Stimulated activated naive CD8-positive, alpha-beta T cell treated with anti-CD3 and anti-CD28 coated beads, Interleukin-15, amount 100 ng/mL, for 72 hours (primary cell): ENCODE results near the gene THBS4.

Experiments
- ATAC-seq: fragments of 150-1000 bp; cut with Tn5 transposase; 2 replicates; pipeline ENCODE4 v1.10.0; 2021; ENCODE audit warnings: mild to moderate bottlenecking, moderate library complexity
- DNase-seq, 2 donors: peaks; one replicate each; pipeline ENCODE4 v3.0.0; 2021 to 2022
- H3K27ac Mint-ChIP-seq, 2 donors: one replicate each; pipeline ENCODE4 v1.8.0; 2022; ENCODE audit warnings: mild to moderate bottlenecking in 2 of 2, mixed read lengths in 2 of 2, moderate library complexity in 2 of 2
- H3K27me3 Mint-ChIP-seq: one replicate; pipeline ENCODE4 v1.8.0; 2022; ENCODE audit warnings: mixed read lengths
- H3K4me1 Mint-ChIP-seq: one replicate; pipeline ENCODE4 v1.8.0; 2022; ENCODE audit warnings: mild to moderate bottlenecking, mixed read lengths
- H3K4me3 Mint-ChIP-seq, 2 donors: one replicate each; pipeline ENCODE4 v1.8.0; 2022; ENCODE audit warnings: mild to moderate bottlenecking in 2 of 2, mixed read lengths in 2 of 2, moderate library complexity in 1 of 2
- H3K9me3 Mint-ChIP-seq, 2 donors: one replicate each; pipeline ENCODE4 v1.8.0; 2022; ENCODE audit warnings: mixed read lengths in 2 of 2

THBS4 gene

GRCh38 chr5:80064124-80064523 lies 29.0 kb downstream of the THBS4 start:
- H3K9me3 Mint-ChIP-seq, result peaks cover 0 to 4% of the 10 kb centered on the region in 2 donors
- peaks cover 12% of the 10 kb centered on the region for H3K4me1 Mint-ChIP-seq
- DNase-seq, result no peak
- no peak overlapping the region for H3K4me3 Mint-ChIP-seq
- no peak overlapping the region for H3K27ac Mint-ChIP-seq
- no peak for ATAC-seq
- H3K27me3 Mint-ChIP-seq, result no peaks in the 10 kb centered on the region

- ATAC-seq, result no peak
Measured at GRCh38 chr5:80067016-80067415, 31.9 kb downstream of the THBS4 start.

GRCh38 chr5:80067531-80068245 lies 32.5 kb downstream of the THBS4 start:
- Mint-ChIP-seq H3K4me3 (no peak overlapping the region), H3K27me3 (no peaks in the 10 kb centered on the region), H3K9me3 (peaks cover 0 to 4% of the 10 kb centered on the region in 2 donors), H3K4me1 (no peaks in the 10 kb centered on the region), H3K27ac (no peak overlapping the region)
- no peak for DNase-seq
- ATAC-seq, result no peak

More at GRCh38 chr5:80067016-80067415, 31.9 kb downstream of the THBS4 start:
- Mint-ChIP-seq H3K27ac (no peak overlapping the region), H3K4me3 (no peak overlapping the region), H3K9me3 (peaks cover 0 to 4% of the 10 kb centered on the region in 2 donors), H3K27me3 (no peaks in the 10 kb centered on the region), H3K4me1 (no peaks in the 10 kb centered on the region)
- no peak for DNase-seq

GRCh38 chr5:80068246-80068636 lies 33.1 kb downstream of the THBS4 start:
- H3K9me3 Mint-ChIP-seq, result peaks cover 0 to 4% of the 10 kb centered on the region in 2 donors
- ATAC-seq (no peak), DNase-seq (no peak)
- no peak overlapping the region for H3K27ac Mint-ChIP-seq
- no peaks in the 10 kb centered on the region for H3K27me3 Mint-ChIP-seq
- no peaks in the 10 kb centered on the region for H3K4me1 Mint-ChIP-seq
- H3K4me3 Mint-ChIP-seq, result no peak overlapping the region

GRCh38 chr5:80068775-80069174 lies 33.6 kb downstream of the THBS4 start:
- no peak overlapping the region for H3K4me3 Mint-ChIP-seq
- ATAC-seq (no peak), DNase-seq (no peak)
- H3K27ac Mint-ChIP-seq, result no peak overlapping the region
- H3K4me1 Mint-ChIP-seq, result no peaks in the 10 kb centered on the region
- no peaks in the 10 kb centered on the region for H3K27me3 Mint-ChIP-seq
- no peaks in the 10 kb centered on the region for H3K9me3 Mint-ChIP-seq

GRCh38 chr5:80069251-80069800 lies 34.2 kb downstream of the THBS4 start:
- DNase-seq, result no peak
- H3K27me3 Mint-ChIP-seq, result no peaks in the 10 kb centered on the region
- no peak overlapping the region for H3K27ac Mint-ChIP-seq
- no peak for ATAC-seq
- H3K4me1 Mint-ChIP-seq, result no peaks in the 10 kb centered on the region
- H3K4me3 Mint-ChIP-seq, result no peak overlapping the region
- H3K9me3 Mint-ChIP-seq, result no peaks in the 10 kb centered on the region

- no peaks in the 10 kb centered on the region for H3K27me3 Mint-ChIP-seq
Measured at GRCh38 chr5:80069918-80070318, 34.8 kb downstream of the THBS4 start.

GRCh38 chr5:80070338-80071056 lies 35.3 kb downstream of the THBS4 start:
- H3K9me3 Mint-ChIP-seq, result no peaks in the 10 kb centered on the region
- ATAC-seq (no peak), DNase-seq (no peak)
- H3K4me1 Mint-ChIP-seq, result no peaks in the 10 kb centered on the region
- no peaks in the 10 kb centered on the region for H3K27me3 Mint-ChIP-seq
- peak overlapping the region; percentile 10 to 77 for H3K27ac Mint-ChIP-seq
- no peak overlapping the region for H3K4me3 Mint-ChIP-seq

More at GRCh38 chr5:80069918-80070318, 34.8 kb downstream of the THBS4 start:
- no peaks in the 10 kb centered on the region for H3K9me3 Mint-ChIP-seq
- peak overlapping the region; percentile 10 to 77 for H3K27ac Mint-ChIP-seq
- ATAC-seq (no peak), DNase-seq (no peak)
- no peak overlapping the region for H3K4me3 Mint-ChIP-seq
- no peaks in the 10 kb centered on the region for H3K4me1 Mint-ChIP-seq

- H3K4me3 Mint-ChIP-seq, result no peak overlapping the region
- no peaks in the 10 kb centered on the region for H3K9me3 Mint-ChIP-seq
- H3K27me3 Mint-ChIP-seq, result no peaks in the 10 kb centered on the region
- no peak overlapping the region for H3K27ac Mint-ChIP-seq
- no peaks in the 10 kb centered on the region for H3K4me1 Mint-ChIP-seq
- ATAC-seq (no peak), DNase-seq (no peak)
Measured at GRCh38 chr5:80071510-80072021, 36.4 kb downstream of the THBS4 start.

- no peaks in the 10 kb centered on the region for H3K4me1 Mint-ChIP-seq
- H3K27me3 Mint-ChIP-seq, result no peaks in the 10 kb centered on the region
- no peaks in the 10 kb centered on the region for H3K9me3 Mint-ChIP-seq
- H3K4me3 Mint-ChIP-seq, result no peak overlapping the region
- no peak overlapping the region for H3K27ac Mint-ChIP-seq
- ATAC-seq, result no peak
- no peak for DNase-seq
Measured at GRCh38 chr5:80072103-80073073, 37.2 kb downstream of the THBS4 start.

GRCh38 chr5:80076131-80077050 lies 41.2 kb downstream of the THBS4 start:
- Mint-ChIP-seq H3K4me1 (no peaks in the 10 kb centered on the region), H3K27ac (peak overlapping the region in 1 of 2 donors; percentile 91), H3K27me3 (no peaks in the 10 kb centered on the region), H3K9me3 (no peaks in the 10 kb centered on the region), H3K4me3 (no peak overlapping the region)
- no peak for DNase-seq
- no peak for ATAC-seq

- H3K4me1 Mint-ChIP-seq, result peaks cover under 1% of the 10 kb centered on the region
Measured at GRCh38 chr5:80077051-80077714, 42.0 kb downstream of the THBS4 start.

GRCh38 chr5:80078921-80079320 lies 43.8 kb downstream of the THBS4 start:
- ATAC-seq (no peak), DNase-seq (no peak)
- no peak overlapping the region for H3K4me3 Mint-ChIP-seq
- H3K27me3 Mint-ChIP-seq, result no peaks in the 10 kb centered on the region
- H3K4me1 Mint-ChIP-seq, result peaks cover 12% of the 10 kb centered on the region
- H3K9me3 Mint-ChIP-seq, result no peaks in the 10 kb centered on the region
- H3K27ac Mint-ChIP-seq, result no peak overlapping the region

More at GRCh38 chr5:80077051-80077714, 42.0 kb downstream of the THBS4 start:
- DNase-seq (no peak), ATAC-seq (no peak)
- Mint-ChIP-seq H3K27ac (no peak overlapping the region), H3K4me3 (no peak overlapping the region), H3K27me3 (no peaks in the 10 kb centered on the region), H3K9me3 (no peaks in the 10 kb centered on the region)

GRCh38 chr5:80082281-80082680 lies 47.1 kb downstream of the THBS4 start:
- H3K27me3 Mint-ChIP-seq, result no peaks in the 10 kb centered on the region
- H3K27ac Mint-ChIP-seq, result peak overlapping the region in 1 of 2 donors; percentile 71
- H3K4me3 Mint-ChIP-seq, result peak overlapping the region in 1 of 2 donors; percentile 30
- peaks cover 12% of the 10 kb centered on the region for H3K4me1 Mint-ChIP-seq
- no peaks in the 10 kb centered on the region for H3K9me3 Mint-ChIP-seq
- ATAC-seq, result no peak
- DNase-seq, result no peak
